HG02970 (cell line): Measurements from ENCODE around the gene TEX10.
"Not testable (repeated sequence)": the region's sequence is repeated elsewhere in the genome, so short reads cannot be mapped to it uniquely, and the experiment has no call there.

ENCODE experiments used
- ATAC-seq: cut with Tn5 transposase; IDR thresholded peaks from one replicate; pipeline ENCODE4 v1.9.1; 2021; ENCODE audit warnings: mild to moderate bottlenecking, moderate library complexity, moderate number of reproducible peaks; ENCODE audit not compliant: unreplicated experiment, low FRiP score

Gene TEX10

DNA sequence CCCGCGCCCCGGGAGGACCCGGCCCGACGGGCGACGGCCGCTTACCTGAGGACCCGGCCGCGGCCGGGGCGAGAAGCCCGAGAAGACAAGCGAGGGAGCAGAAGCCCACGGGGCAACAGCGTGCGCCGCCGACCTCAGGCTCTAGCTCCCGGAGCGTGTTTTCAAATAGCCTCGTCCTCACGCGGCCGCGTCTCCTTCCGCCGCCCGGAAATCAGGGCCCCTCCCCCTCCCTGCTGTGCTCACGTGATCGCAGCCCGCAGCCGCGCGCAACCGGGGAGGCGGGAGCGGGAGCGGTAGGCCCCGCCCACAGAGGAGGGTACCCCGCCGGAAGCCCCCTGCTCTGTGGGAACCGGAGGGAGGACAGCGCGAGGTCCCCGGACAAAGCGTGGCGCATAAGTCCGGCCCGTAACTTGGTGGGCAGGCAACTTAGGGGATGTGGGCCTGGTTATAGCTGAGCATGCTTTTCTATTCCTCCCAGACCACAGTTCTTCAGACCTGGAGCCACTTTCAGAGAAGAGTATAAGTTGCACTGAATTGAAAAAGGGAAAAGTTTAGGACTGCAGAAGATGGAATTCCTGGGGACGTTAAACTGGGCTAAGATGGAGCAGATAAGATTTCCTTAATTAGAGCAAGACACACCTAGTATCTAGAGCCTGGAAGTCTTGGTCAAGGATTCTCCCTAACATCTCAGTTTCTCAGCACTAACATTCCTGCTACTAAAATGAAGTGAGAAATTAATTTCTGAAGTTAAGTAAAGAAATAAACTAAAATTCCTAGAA lies at the start of gene TEX10:
TSS of gene TEX10 (minus strand) at position 216 of the 779 bp plus-strand sequence. CDS start 3,579 bp downstream, outside the sequence.
- ATAC-seq: peak; percentile 83

DNA sequence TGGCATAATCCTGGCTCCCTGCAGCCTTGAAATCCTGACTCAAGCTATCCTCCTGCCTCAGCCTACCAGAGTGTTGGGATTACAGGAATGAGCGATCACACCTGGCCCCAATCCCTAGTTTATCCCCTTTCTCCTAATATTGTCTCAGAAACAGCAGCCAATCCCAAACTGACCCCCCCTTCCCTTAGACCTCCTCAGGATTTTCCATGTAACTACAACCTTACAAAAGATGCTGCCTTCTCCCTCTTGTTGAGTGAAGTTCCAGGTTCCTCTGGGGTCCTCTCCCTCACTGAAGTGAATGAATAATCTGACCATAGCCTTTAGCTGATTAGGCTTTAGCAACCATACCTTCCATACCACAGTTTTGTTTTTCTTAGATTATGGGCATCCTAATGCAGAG lies 48.3 kb upstream of the TEX10 start:
- no peak for ATAC-seq

DNA sequence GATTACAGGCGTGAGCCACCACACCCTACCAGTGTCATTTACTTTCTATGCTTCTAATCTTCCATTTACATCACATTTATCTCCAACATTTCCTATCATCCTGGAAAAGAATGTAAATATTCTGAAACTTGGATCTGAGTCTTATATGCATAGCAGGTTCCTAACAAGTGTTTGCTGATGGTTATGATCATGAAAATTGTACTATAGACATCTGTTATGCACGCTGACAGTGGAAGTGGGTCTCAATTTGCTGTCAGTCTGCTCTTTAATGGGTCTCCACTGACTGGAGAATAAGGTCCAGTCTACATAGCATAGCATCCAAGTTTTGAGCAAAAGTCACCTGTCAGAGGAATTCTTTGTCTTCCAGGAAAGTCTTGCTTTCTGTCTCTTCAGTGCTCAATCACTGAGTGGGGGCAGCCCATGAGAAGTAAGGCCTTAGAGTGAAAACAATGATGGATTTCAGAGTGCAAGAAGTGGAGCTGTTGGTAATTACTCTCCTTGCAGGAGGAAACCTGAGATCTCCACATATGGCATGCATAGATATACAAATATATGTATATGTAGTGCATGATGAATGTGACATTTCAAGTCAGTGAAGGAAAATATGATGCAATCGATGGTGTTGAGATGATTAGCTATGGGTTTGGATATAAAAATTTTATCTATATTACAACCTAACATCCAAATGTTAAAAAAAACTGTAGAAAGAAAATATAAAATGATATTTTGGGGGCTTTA lies 45.0 kb upstream of the TEX10 start:
- no peak for ATAC-seq

DNA sequence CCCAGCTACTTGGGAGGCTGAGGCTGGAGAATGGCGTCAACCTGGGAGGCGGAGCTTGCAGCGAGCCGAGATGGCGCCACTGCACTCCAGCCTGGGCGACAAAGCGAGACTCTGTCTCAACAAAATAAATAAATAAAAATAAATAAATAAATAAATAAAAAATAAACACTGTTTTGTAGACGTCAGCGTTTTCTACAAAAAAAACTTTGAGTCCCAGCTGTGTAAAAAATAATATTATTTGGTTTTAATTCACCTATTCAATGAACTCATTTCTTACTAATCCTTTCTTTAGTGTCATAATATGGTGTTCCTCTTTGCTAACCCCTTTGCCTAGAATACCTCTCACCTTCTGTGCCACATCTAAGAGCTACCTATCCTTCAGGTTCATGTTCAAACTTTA lies 44.0 kb upstream of the TEX10 start:
- ATAC-seq: no peak

GRCh38 chr9:100394816-100395215 lies 42.1 kb upstream of the TEX10 start:
- no peak for ATAC-seq

DNA sequence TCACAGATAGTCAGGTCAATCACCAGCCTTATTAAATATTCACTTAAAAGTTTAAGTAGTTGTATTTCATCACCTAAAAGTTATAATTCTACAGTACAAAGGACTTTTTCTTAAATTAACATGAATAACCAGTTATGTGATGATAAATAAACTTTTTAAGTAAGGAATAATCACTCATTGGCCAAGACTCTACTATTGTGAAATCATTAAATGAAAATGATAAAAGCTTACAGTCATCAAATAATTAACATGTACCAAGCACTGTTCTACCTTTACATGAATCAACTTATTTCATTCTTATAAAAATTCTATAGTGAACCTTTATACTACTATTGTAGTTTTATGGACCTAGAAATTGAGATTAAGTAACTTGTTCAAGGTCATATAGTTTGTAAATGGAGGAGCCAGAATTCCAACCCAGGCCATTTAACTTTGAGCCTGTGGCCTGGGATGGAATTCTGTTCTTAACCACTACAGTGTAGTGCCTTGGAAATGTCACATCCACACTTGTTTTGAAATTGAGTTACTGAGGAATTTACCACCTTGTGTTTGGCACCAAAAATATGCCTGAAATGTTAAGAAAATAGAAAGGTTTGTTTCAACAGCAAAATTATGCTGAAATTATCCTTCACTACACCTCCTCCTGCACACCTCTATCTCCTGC lies 41.4 kb upstream of the TEX10 start:
- no peak for ATAC-seq

DNA sequence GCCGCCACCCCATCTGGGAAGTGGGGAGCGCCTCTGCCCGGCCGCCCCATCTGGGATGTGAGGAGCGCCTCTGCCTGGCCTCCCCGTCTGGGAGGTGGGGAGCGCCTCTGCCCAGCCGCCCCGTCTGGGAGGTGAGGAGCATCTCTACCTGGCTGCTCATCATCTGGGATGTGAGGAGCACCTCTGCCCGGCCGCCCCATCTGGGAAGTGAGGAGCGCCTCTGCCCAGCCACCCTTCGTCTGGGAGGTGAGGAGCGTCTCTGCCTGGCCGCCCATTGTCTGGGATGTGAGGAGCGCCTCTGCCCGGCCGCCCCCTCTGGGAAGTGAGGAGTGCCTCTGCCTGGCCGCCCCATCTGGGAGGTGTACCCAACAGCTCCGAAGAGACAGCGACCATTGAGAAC lies 40.2 kb upstream of the TEX10 start:
- not testable (repeated sequence) for ATAC-seq

DNA sequence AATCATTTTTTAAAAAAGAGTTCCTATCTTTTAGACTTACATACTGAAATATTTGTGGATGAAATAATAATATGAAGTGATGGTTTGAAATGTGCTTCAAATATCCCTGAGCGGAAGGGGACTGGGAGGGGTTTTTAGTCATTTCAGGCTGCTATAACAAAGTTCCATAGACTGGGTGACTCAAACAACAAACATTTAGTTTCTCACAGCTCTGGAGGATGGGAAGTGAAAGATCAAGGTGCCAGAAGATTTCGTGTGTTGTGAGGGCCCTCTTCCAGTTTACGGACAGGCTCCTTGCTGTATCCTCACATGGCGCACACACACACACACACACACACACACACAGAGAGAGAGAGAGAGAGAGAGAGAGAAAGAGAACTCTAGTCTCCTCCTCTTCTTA lies 27.1 kb upstream of the TEX10 start:
- no peak for ATAC-seq

GRCh38 chr9:100377015-100377414 lies 24.3 kb upstream of the TEX10 start:
- no peak for ATAC-seq

DNA sequence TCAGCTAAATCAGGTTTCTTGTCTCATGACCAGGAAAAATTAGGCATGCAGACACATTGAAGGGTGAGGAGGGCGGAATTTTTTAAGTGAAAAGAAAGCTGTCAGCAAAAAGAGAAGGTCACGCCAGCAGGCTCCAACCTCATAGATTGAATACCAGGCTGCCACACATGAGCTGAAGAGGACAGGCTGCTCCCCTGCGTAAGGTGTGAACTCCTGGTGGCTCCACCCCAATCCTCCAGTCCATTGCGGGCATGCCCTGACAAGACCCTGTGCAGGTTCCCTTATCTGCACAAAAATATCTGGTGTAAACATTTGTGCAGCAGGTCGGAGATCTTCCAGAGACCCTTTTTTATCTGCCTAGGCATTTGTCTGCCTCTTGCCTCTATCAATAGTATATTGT lies 22.9 kb upstream of the TEX10 start:
- no peak for ATAC-seq

DNA sequence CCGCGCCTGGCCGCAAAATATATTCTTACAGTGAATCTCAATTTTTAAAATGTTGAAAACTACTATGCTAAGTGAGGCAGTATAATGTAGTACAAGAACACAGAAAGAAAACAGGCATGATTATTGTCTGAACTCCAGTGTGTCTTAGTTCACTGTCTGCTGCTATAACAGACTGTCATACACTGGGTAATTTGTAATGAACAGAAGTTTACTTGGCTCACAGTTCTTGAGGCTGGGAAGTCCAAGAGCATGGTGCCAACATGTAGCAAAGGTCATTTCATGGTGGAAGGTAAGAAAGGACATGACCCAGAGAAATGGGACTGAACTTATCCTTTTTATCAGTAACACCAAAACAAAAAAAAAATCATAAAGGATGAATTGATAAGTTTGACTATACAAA lies 19.9 kb upstream of the TEX10 start:
- ATAC-seq: no peak

- ATAC-seq: no peak
Measured at GRCh38 chr9:100370064-100370723, 17.5 kb upstream of the TEX10 start.

DNA sequence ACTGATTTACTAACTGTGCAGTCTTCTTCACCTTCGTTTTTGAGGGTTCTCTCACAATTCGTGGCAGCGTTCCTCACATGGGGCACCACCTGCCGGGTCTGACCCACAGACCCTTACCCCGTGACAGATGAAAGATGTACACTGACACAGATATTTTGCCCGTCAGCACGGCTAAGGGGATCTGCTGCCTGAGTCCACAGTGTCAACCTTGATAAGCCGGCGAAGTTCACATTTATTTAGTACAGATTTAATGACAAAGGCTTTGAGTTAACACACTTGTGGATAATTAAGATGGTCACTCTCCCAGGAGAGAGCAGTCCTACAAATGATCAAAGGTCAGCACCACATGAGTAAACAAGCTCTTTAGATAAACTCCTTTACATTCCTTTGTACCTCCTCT lies 15.9 kb upstream of the TEX10 start:
- no peak for ATAC-seq

DNA sequence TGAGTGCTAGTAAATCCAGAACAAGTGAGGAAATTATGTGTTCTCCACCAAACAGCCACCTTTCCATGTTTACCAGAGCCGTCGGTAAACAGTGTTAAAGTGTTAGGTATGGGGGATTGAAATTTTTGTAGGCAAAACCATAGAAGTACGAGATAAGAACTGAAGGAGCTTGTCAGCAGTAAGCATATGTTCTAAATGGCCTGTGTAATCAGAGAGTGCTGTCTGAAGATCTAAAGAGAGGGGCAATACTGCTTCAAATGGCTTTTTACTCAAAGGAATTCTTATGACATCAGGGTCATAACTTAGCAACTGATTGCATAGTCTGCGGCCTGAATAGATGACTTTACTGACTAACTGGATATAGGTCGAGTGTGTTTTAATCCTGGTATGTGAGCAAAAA lies 13.4 kb upstream of the TEX10 start:
- no peak for ATAC-seq

- ATAC-seq: no peak
Measured at GRCh38 chr9:100364013-100364412, 11.3 kb upstream of the TEX10 start.

GRCh38 chr9:100359057-100359456 lies 6.3 kb upstream of the TEX10 start:
- ATAC-seq: no peak

DNA sequence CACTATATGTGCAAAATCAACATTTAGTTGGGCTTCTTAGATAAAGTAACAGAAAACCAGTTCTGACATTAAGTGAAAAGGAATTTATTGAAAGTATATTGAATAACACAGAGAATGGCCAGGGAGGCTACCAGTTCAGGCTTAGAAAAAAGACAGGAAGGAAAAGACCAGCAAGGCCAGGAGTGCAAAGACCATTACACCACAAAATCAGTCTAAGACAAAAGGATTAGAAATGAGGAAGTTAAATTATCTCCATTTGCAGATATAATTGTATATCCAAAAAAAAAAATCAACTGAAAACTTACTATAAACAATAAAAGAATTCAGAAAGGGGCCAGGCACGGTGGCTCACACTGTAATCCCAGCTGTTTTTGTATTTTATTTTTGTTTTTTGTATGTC lies 4.8 kb upstream of the TEX10 start:
- ATAC-seq: no peak

- no peak for ATAC-seq
Measured at GRCh38 chr9:100355561-100355960, 2.8 kb upstream of the TEX10 start.

GRCh38 chr9:100354121-100354800 lies 1.5 kb upstream of the TEX10 start:
- ATAC-seq: no peak

- peak; percentile 41 for ATAC-seq
Measured at GRCh38 chr9:100352201-100352726, 478 bp downstream of the TEX10 start.
